LoVo (cell line): ENCODE measurements around the gene ASAP3.
A peak's percentile ranks its signal among the peaks of the same experiment; 100 is the strongest.

Experiments
- DNase-seq: peaks from one replicate; pipeline ENCODE4 v3.0.0-alpha.2; 2016; ENCODE audit warnings: low spot score

ASAP3 gene

DNA sequence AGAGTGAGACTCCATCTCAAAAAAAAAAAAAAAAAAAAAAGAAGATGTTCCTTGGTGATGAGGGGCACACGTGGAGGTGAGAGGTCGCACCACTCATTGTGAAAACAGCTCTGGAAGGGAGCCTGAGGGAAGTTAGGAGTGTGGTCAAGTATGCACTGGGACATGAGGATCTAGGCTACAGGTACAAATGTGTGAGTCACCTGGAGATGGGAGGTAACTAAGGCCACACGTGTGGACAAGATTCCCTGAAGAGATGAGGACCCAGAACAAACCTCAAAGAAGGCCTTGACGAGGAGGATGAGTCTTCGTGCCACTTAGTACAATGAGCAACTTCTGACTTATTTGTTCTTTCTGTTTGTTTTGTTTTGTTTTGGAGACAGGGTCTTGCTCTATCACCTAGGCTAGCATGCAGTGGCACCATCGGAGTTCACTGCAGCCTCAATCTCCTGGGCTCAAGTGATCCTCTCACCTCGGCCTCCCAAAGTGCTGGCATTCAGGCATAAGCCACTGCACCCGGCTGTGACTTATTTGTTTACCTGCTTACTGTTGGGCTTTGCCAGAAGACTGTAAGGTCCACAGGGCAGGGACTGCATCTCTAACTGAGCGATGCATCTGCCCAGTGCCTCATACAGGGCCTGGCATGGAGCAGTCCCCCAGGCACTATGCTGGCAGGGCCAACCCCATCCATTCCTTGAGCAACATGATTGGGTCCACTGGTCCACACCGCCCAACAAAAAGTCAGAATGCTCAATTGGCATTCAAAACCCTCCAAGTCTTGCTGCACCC, 6.4 kb downstream of the ASAP3 start:
- DNase-seq = no peak

DNA sequence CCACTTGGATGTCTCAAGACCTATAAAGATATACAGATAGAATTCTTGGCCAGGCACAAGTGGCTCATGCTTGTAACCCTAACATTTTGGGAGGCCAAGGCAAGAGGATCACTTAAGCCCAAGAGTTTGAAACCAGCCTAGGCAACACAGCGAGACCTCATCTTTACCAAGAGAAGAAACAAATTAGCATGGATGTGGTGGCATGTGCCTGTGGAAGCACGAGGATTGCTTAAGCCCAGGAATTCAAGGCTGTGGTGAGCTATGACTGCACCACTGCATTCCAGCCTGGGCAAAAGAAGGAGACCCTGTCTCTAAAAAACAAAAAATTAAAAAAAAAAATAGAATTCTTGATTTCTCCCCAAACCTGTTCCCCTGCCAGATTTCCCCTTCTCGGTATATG, 8.3 kb downstream of the ASAP3 start:
- DNase-seq = no peak

DNA sequence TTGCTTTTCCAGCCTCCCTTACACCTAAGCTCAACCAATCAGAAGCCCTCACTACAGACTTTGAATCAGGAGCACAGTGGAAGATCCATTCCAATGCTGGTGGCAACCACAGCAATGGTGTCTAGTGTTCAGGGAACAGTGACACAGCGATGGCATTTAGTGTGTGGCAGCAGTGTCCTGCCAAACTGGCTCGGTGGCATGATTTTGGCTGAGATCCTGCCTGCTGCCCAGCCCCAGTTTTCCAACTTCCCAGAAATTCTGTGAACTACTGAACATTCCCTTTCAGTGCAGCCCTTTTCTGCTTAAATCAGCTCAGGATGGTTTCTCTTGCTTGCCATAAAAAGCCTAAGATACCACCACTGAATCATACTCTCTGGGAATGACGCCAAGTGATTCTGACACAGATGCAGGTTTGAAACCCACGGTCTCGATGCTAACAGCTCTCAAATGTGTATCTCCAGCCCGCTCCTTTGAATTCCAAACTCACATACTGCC, 8.8 kb downstream of the ASAP3 start:
- DNase-seq = no peak

DNA sequence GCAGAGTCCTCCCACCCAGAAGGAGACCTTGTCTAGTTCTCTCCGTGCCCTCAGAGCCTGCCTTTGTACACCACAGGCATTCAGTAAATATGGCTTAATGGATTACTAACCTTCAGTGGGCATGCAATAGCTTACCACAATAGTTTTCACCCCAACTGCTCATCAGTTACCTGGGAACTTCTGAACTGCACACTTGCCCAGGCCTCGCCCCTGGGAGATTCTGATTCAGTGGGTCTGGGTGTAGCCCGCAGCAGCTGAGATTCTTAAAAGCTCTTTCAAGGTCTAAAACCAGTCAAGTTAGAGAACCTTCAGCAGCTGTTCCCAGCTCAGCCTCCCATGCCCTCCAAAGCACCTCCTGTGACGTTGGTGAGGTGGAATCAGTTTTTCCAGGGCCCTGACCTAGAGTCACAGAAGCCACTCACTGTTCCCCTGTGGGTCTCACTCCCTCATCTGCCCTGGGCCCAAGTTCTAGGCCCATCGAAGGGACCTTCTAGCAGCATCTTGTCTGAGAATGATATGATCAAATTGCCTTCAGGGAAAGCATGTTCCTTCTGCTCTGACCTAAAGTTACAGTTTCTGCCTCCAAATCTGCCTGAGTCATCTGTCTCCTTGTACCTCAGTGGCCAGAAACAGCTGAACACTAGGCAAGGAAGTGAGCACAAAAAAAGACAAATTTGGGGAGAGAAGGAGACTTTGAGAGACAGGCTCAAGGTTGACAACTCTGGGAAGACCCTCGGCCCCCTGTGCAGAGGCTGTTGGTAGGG, 10.8 kb downstream of the ASAP3 start:
- no peak for DNase-seq

DNA sequence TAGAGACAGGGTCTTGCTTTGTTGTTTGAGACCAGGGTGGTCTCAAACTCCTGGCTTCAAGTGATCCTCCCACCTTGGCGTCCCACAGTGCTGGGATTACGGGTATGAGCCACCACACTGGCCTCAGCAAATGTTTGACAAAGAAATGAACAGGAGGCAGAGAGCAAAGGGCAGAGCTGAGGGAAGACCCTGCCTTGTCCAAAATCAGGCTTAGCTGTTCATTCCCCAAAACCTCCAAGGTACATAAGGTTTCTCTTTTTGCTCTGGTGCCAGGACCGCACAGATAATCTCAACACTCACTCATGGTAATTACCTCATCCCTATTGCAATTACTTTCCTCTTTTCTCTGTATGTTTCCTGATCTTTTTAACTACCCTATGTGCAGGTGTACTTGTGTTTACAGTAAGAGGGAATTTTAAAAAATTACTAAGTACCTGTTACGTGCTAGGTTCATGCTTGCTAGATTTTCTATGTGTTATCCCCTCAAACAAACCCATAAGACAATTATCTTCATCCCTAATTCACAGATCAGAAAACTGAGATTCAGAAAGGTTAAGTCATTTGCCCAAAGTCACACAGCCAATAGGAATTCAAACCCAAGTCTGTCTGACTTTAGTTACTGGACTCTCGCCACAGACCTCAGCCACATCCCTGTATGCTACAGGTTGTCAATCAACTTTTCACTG, 11.5 kb downstream of the ASAP3 start:
- no peak for DNase-seq

DNA sequence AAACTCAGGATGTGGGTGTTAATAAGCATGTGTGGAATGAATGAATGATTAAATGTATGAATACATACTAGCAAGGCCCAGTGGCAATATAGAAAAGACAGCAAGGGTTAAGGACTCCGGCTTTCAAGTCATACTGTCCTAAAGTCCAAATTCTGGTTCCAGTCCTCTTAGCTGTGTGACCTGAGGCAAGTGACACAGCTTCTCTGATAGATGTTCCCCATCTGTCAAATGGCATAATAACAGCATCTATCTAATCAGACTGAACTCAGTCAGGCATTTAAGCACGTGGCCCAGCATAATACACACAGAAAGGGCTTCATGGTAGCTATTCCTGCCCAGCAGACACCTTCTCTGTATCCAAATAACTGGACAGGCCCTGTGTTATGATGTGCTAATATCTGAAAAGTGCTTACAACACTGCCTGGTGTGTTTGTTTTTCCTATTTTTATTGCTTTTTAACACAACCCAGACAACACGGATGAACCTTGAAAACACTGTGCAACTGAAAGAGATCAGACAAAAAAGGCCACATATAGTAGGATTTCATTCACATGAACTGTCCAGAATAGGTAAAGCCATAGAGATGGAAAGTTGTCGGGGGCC, 12.4 kb downstream of the ASAP3 start:
- DNase-seq = no peak

DNA sequence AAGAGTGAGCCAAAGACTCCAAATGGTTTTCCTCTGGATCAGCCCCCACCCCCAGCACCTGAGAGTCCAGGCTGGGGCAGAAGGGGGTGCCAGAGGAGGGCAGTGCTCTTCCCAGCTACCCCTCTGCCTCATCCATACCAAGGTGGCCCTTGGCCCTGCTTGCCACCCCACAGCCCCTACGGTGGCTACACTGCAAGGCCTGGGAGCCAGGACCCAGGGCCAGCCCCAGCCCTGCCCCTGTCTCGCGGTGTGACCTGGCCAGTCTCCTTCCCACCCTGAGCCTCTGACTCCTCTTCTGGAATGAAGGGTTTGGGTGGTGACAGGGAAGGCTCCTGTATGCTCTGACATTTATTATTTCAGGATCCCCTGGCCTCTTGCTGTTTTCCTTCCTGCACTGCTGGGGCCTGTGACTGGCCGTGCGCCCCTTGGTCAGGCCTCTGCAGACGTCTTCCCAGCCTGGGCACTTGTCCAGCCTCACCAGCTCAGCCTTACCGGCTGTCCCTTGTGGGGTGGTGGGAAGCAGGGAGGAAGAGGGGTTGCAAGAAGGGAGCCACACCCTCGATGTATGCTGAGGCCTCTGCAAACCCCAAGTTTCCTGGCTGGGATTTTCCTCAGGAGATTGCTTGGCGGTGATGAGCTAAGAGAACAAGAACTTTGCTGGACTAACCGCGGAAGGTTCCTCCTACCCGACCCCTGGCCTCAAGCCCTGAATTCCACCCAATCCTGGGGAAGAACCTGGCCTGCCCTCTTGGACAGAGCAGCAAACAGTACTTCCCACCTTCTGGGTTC, 13.5 kb downstream of the ASAP3 start:
- no peak for DNase-seq

DNA sequence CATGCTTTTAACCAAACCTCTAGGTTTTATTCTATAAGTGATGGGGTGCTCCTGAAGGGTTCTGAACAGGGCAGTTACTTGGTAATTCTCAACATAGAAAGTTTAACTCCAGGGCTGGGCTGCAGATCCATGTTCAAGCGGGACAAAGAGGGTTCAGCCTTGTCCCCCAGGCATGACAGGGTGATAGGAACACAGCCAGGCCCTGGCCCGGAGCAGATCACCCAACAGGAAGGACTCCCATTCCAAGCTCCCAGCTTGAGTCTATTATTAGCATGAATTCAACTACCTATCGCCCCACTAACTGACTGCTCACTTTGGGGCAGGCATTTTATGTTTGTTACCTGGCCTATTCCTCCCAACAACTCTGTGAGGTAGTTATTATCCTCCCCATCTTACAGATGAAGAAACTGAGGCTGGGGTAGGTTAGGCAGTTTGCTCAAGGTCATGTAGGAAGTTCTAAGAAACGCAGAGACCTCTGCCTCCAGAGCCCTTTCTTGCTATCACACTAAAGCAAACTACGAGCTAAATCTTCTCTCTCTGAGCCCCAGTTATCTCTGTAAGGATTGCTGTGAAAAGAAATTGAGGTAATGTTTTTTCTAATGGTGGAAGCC, 14.5 kb downstream of the ASAP3 start:
- no peak for DNase-seq

DNA sequence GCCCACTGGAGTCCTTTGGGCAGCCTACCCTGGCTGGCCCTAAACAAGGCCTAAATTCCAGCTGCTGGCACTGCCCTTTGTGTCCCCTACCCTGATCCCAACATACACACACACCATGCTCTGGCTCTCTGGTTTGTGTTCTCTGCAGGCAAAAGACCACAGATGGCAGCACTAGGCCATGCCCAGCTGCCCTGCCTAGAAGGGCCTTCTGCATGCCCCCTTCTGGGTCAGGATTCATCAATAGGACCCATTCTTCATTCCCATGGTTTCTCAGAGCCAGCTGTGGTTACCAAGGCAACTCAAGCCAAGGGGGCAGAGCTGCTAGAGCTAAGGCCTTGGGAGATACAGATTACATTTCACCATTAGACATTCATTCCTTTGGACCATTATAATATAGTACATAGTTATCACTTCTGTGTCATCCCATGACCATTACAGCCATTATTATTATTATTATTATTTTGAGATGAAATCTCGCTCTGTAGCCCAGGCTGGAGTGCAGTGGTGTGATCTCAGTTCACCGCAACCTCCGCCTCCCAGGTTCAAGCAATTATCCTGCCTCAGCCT, 17.5 kb downstream of the ASAP3 start:
- no peak for DNase-seq

DNA sequence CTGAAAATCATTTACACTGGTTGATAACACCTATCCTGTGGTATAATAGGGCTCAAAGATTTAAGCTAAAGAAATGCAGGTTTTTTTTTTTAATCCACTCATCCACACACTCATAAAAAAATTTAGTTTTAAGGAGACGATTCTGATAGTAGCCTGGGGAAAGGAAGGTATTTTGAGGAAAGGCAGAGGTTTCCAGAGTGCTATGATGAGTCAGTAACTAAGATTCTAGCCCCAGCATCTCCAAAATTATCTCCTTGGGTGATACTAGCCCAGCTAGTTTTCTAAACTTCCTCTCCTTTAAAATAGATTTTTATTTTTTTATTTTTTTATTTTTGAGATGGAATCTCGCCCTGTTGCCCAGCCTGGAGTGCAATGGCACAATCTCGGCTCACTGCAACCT, 20.7 kb downstream of the ASAP3 start:
- no peak for DNase-seq

DNA sequence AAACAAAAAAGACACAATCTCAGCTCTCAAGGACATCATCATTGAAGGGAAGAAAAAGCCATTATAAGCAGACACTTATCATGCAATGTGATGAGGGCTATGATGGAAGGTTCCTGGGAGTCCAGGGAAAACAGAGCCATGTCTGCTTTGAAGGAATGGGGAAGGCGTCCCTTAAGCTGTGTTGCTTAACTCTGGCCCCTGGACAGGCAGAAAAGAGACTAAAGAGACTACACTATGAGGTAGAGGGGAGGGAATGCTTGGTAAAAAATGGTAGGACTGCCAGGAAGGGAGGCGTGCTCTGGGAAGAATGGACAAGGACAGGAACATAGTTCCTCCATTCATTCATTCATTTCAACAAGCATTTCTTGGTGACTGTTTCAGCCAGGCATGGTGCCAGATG, 21.2 kb downstream of the ASAP3 start:
- DNase-seq = no peak

DNA sequence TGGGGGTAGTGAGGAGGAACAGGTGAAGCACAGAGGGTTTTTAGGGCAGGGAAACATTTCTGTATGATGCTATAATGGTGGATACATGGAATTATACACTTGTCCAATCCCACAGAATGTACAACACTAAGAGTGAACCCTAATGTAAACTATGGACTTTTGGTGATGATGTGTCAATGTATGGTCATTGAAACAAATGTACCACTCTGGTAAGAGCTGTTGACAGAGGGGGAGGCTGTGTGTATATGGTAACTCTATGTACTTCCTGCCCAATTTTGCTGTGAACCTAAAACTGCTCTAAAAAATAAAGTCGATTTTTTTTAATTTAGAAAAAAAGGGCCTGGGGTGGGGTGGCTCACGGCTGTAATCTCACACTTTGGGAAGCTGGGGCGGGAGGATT, 22.9 kb downstream of the ASAP3 start:
- no peak for DNase-seq

DNA sequence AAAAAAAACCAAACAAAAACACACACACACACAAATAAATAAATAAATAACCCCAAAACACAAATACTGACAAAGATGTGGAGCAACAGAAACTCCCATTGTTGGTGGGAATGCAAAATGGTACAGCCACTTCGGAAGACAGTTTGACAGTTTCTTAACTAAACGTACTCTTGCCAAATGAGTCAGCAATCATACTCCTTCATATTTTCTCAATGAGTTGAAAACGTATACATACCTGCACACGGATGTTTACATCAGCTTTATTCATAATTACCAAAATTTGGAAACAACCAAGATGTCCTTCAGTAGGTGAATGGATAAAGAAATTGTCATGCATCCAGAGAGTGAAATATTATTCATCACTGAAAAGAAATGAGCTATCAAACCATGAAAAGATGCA, 23.5 kb downstream of the ASAP3 start:
- DNase-seq = no peak

DNA sequence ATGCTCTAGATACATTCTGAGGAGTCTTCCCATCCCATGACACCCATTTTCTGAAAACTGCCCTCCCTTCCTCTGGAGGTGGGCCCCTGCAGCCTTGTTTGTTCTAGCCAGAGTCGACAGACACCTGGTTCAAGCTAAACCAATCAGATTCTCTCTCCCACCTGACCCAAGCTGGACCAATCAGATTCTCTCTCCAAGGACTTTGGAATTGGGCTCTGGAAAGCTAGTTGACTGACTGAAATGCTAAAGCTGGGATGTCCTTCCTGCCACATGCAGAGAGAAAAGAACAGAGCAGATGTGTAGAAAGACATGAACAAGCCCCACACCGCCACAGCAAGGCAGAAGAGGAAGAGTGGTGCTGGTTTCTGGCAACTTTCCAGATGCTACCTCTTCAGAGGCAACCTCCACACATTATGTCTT, 24.6 kb downstream of the ASAP3 start:
- no peak for DNase-seq

DNA sequence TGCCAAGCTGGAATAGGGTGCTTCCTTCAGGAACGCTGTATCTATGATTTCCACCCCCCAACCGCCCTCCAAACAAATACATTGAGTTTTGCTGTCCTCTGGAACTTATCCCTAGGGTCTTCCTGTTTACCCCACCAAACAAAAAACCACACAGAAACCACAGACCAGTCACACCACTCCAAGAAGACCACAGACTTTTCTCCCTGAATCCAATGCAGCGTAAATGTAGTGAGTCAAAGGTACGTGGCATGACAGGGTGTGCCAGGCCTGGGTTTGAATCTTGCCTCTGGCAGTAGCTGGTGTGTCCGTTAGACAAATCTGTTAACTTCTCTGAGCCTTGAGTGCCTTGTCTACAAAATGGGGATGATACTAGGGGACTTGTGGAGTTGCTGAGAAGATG, 27.8 kb downstream of the ASAP3 start:
- DNase-seq = no peak

DNA sequence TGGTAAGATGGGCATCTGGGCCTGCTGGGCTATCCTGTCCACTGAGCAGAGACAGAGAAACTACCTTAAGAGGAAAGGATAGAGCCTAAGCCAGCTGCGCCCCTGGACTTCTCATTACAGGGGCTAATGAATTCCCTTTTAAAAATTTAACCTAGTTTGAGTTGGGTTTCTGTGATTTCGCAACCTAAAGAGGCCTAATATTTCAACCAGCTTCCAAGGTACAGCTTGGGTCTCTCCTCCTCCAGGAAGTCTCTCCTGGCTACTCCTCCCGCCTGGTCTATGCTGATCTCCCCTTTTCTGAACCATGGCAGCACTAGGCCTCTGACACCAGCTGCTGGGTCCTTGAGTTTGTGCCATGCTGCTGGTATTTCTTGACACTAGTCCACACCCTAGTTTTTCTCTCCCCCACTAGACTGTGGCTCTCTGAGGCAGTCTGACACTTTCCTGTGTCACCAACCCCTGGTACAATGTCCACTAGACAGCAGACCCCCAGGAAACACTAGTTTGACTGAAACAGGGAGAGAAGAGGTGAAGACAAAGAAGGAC, 30.5 kb downstream of the ASAP3 start:
- no peak for DNase-seq

DNA sequence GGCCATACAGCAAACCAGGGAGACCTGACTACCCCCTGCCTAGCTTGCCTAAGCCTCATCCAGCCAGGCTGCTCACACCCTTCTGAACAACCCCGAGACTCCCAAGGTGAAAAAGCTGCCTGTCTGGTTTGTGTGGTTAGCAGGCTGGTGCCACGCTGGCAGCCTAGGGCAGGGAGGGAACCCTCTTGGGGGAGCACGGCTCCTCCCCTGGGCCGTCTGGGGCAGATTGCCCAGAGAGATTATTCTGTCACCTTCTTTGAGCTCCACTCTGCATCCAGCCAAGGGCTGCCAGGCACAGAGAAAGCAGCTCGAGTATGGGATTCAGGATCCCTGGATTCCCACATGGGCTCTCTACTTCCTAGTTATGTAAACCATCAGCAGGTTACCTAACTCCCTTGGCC, 32.0 kb downstream of the ASAP3 start:
- DNase-seq = peak; percentile 67

DNA sequence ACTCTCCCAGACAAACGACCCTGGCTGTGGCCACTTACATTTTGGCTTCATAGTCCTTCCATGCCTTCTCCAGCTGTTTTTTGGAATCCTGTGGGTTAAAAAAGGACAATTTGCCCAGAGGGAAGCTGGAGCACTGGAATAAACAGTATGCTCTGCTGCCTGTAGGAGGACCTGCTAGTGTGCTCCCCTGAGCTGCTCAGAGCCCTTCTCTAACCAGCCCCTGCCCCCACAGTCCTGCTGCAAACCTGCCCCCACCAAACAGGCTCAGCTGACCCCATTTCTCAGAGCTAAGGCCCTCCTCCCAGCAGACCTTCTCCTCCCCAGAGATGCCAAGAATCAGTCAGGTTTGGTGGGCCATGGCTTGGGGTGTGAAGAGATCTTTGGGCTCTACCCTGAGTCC, 32.5 kb downstream of the ASAP3 start:
- DNase-seq = no peak

DNA sequence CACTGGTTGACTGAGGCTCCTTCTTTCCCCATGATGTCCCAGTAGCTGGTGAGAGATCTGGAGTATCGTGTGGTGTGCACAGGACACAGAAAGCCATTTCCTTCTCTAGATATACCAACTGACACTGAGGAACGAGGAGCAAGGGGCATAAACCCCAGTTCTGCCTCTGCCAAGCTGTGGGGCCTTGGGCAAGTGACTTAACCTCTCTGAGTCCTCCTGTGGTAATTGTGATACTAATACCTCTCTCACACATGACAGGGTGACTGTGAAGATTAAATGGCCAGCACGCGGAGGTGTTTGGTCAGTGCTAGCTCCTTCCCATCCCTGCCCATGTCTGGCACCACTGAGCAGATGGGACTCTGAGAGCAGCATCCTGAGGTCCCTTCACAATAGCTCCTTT, 33.1 kb downstream of the ASAP3 start:
- no peak for DNase-seq

DNA sequence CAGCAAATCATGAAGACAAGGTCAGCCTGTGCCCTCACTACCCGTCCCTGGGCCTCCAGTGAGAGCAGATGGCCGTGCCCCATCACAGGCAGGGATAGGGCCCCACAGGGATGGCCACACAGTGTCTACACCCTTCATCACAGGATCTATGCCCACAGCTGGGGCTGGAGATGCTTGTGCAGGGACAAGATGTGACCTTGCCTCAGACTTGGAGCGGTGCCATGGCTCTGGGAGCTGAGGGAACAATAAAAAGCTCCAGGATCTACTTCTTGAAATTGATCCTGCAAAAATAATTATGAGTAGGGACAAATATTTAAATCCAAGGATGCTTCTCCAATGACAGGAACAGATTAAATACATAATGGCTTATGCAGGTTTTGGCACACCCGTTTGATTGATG, 34.0 kb downstream of the ASAP3 start:
- DNase-seq = no peak

DNA sequence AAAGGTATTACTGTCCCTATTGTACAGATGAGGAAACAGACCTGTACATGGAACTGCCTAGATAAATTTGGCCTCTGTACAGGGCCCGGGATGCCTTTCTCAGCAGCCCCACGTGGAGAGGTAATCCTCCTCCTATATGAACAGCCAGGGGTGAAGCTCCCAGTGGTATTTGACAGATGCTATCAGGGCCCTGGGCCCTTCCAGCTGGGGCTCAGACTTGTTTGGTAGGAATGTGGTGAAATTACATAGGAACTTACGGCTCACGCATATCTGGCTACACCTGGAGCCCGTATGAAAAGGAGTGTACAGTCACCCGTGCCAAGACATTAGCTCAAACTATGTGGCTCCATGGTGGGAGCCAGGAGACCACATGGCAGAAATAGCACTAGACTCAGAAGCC, 34.7 kb downstream of the ASAP3 start:
- DNase-seq = no peak
